ENCODE results near the gene FAM9C.
"Not testable (repeated sequence)": the region's sequence is repeated elsewhere in the genome, so short reads cannot be mapped to it uniquely, and the experiment has no call there.

FAM9C gene

DNA sequence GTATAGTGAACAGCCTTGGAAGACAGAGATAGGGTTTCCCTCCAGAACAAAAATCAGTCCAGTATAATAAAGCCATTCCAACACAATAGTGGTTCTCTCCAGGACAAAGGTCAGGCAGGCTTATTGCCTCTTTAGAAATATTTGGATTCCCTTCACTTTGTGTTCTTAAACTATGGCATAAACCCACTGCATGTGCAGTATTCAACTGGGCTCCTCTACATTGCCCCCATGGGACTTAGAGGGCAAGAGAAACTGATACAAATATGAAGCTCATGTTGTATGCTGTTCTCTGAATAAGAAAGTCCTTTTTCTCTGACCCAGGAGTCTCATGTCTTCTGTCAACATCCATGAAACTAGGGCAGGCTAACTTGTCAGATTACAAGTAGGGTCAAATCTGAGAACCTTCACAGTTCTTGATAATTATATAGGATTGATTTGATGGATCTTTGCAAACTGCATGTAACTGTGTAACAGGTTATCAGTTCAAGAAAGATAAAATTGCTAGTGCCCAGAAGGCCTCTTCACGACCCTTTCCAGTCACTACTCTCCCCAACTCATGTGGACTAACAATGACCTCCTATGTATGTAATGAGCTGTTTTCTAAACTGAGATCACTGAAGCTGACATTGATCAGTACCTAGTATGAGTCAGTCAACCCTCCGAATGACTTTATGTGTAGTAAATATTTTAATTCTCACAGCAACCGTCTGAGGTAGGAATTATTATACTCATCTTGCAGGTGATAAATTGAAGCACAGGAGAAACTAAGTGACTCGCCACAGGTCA lies 31.9 kb upstream of the FAM9C start:
- DNase-seq (ENCODE audit: low read depth) = no peak

DNA sequence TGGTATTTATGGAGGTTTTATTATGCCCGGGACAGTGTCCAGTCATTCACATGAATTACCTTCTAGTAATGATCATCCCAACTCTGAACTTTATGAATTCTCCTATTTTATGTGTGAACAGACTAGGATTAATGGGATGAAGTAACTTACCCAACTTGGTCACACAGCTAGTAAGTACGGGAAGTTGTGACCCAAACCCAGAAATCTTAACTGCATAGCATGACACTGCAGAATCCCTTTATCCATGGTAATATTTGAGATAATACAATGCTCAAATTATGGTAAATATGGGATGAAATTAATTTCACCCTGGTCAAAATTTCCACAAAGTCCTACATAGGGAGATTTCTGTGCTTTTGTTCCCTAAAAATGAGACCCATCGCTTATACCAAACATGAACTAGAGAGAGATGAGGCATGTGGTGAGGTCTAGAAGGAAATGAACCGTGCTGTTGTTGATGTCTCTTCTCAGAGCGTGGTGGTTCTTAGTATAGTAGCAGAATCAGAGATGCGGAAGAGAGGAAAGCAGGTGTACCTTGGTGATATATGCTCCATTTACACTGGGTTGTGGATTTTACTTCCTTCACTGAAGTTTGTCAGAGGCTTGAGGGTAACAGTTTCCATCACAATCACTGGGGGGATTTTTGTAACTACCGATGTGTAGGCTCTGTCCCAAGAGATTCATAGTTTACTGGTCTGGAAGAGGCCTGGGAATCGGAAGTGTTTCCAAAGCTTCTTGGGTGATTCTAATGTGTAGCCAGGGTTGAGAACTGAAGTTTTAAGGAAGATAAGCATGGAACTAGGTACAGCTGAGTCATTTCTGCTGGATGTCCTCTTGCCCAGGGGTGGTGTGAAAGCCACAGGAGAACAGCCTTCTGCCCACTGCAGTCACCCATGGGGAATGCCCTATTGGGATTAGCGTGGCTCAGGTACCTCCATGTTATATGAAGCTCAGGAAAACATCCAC lies 30.2 kb upstream of the FAM9C start:
- no peak for DNase-seq (ENCODE audit: low read depth)

DNA sequence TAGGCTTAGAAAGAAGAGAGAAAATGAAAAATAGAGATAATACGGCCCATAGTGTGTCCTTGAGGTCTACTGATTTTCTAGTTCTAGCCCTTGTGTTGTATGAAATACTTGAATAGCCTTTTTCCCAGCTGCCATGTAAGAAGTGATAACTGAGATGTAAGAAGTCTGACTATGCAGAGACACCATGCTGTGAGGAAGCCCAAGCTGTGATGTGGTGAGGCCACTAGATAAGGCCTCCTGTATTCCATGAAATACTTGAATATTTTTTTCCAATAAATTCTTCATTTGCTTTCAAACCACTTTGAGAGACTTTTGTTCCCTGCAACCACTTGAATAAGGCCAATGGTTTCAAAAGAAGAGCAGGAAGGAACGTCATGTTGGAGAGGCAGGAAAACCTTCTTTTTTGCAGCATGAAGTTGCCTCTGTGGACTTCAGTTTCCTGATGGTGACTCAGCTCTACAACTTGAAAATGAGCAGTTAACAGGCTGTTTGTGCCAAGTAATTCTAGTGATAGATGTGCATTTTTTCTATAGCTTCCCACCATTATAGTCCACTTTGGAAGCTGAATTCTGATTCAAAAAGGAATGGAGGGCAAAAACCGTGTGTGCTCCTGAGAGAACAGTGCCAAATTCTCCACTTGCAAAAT lies 25.5 kb upstream of the FAM9C start:
- DNase-seq (ENCODE audit: low read depth) = no peak

DNA sequence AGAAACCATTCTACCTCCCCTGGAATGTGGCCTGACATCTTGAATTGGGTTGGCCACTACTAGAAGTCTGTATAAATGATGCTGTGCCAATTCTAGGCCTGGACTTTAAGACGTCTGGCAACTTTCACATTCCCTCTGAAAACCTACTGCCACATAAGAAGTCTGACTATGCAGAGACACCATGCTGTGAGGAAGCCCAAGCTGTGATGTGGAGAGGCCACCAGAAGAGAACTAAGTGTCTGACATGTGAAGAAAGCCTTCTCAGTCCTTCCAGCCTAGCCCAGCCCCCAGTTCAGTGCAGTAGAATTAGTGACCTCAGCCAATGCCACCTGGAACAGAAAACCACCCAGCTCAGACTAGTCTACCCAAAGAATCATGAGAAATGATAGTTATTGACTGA lies 24.2 kb upstream of the FAM9C start:
- DNase-seq (ENCODE audit: low read depth) = no peak

DNA sequence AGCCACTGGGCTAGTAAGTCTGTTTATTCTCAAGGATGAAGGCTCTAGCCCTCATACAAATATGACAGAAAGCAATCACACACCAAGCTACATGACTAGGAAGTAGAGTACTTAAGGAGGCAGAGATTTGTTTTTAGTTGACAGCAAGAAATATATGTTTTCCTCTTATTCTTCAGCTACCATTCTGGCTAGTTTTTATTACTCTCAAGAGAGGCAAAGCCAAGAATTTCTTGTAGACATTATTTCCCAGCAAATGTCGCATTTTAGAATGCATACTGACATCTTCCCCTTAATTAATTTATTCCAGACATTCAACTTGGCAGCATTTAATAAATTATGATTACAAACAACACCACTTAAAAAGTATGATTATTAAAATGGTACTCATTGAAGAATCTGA lies 23.4 kb upstream of the FAM9C start:
- no peak for DNase-seq (ENCODE audit: low read depth)

DNA sequence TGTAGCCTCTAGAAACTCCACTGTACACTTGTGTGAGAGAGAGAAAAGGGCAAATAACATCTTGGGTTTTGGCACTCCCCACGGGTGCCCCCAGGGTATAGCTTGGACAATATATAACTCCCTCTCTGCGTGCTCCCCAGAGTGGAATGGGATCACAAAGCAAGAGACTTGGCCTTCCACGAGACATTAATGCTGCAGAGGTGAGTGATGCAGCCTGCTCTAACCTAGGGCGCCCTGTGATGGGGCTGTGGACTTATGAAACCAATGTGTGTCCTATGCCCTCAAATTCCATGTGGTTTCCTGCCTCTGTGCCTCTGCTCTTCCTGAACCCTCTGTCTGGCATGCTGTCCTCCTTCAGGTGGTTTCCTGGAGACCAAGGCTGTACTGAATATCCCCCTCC lies 22.0 kb upstream of the FAM9C start:
- DNase-seq (ENCODE audit: low read depth) = no peak

DNA sequence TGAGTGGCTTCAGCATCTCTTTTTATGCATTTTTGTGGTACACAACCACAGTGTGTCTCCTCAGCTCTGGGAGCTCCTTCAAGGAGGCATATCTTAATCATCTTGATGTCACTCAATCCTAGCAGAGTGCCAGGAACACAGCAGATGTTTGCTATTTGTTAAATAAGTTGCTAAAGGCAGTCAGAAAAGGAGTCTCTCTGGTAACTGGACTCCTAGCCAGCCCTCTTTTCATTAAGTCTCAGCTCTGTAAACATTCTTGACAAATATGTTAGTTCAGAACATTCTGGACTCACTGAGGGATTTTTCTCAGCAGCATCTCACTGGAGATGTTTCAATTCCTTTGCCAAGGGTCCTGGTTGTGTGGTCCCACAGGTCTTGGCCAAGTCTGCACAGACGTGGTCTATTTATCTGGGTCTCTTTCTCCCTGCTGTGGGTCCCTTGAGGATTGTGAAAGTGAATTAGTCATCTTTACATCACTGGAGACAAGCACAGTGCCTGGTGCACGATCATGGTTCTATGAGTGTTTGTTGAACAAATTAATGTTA lies 20.3 kb upstream of the FAM9C start:
- no peak for DNase-seq (ENCODE audit: low read depth)

DNA sequence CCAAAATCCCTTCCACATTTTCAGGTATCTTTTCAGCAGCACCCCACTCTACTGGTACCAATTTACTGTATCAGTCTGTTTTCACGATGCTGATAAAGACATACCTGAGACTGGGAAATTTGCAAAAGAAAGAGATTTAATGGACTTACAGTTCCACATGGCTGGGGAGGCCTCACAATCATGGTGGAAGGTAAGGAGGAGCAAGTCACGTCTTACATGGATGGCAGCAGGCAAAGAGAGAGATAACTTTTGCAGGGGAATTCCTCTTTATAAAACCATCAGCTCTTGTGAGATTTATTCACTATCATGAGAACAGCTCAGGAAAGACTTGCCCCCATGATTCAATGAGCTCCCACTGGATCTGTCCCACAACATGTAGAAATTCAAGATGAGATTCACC lies 18.7 kb upstream of the FAM9C start:
- not testable (repeated sequence) for DNase-seq (ENCODE audit: low read depth)

DNA sequence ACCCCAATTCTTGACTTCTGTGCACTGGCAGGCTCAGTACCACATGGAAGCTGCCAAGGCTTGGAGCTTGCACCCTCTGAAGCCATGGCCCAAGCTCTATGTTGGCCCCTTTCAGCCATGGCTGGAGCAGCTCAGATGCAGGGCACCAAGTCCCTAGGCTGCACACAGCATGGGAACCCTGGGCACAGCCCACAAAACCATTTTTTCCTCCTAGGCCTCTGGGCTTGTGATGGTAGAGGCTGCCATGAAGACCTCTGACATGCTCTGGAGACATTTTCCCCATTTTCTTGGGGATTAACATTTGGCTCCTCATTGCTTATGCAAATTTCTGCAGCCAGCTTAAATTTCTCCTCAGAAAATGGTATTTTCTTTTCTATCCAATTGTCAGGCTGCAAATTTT lies 17.9 kb upstream of the FAM9C start:
- DNase-seq (ENCODE audit: low read depth) = not testable (repeated sequence)

DNA sequence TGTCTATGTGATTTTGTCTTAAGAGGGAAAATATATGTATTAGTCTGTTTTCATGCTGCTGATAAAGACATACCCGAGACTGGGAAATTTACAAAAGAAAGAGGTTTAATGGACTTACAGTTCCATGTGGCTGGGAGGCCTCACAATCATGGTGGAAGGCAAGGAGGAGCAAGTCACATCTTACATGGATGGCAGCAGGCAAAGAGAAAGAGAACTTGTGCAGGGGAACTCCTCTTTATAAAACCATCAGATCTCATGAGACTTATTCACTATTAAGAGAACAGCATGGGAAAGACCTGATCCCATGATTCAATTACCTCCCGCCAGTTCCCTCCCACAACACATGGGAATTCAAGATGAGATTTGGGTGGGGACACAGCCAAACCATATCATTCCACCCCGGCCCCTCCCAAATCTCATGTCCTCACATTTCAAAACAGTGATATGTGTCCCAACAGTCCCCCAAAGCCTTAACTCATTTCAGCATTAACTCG lies 16.8 kb upstream of the FAM9C start:
- DNase-seq (ENCODE audit: low read depth) = not testable (repeated sequence)

DNA sequence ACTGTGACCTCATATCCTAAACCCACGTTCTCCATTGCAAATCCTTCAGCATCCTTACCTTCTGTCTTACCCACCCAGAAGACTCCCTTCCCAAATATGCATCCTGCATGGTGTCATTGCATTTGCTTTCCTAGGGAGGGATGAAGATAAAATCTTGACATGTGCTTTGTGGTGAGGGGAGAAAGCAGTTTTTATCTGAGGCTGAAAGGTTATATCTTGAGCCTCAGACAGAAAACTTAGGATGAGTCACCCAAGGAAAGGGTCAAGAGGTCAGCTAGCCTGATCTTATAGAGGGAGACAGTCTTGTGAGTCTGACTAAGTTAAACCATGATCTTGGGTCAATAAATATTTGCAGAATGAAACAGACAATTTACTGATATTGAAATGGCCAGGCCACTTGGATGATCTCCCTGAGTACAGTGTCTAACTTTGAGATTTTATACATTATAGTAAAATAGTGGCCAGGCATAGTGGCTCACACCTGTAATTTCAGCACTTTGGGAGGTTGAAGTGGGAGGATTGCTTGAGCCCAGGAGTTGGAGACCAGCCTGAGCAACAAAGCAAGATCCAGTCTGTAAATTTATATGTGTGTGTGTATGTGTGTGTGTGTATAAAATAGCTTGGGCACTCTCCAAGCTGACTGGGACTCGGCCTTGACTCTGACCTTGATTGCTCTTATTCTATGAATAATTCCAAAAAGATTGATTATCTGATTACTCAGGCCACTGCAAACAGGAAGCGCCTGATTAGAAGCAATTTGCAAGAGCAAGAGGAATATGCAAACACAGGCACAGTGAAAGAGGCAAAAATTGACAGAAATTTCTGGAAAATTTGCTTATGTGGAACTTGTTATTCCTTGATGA lies 15.4 kb upstream of the FAM9C start:
- no peak for DNase-seq (ENCODE audit: low read depth)

DNA sequence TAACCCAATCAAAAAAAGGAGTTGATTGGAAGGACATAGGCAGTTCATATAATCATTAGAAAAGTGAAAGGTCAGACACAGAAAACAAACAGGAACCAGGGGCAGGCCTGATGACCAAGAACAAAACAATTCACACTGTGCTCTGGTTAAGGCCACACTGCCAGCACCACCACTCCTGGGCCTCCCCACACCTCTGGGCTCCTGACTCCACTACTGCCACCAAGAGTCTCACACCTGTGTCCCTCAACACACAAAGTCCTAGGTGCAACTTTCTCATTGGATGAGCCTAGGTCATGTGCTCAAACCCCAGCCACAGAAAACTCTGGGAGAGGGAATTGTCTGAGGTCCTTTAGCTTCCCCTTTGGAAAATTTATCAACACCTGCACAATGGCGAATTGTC lies 11.1 kb upstream of the FAM9C start:
- no peak for DNase-seq (ENCODE audit: low read depth)

DNA sequence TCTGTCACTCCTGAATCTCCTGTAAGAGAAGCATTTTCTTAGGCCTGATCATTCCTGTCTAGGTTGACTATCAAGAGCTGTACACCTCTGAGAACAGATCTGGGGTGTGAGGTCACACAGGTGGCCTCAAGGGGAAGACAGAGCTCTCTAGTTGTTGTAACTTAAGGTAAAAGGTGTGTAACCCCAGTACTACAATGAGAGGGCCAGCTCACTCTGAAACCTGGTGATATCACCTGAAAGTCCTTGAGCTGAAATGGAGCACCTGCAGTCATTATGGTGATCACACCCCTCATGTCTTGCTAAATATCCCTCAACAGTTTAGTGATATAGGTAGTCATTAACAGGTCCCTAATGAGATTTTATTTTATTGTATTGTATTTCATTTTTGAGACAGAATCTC lies 8.8 kb upstream of the FAM9C start:
- DNase-seq (ENCODE audit: low read depth) = no peak

DNA sequence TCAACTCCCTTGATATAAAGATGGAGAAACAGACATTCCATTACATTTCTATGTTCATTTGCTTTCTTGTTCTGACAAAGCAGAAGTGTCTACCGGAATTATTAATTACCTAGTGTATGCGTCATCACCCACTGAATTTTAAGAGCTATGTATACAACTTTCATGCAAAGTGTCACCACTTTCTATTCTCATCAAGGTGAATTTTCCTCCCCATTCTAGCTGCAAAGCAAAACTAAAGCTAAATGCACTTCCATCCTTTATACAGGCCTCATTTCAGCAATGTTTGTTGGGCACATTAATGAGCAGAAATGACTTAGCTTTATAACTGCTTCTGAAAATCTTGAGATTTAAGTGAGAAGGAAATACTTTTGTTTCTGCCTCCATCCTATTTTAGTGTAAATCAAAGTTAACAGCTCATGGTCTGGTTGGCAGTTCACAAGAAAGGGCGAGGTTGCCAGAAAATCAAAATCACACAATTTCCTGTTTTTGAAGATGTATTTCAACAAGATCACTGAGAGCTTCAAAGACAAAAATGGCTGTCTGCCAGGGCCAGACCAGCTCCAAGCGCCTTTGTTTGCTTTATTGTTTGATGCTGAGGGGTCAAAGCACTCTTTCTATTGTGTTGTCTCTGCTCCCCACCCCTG lies 7.2 kb upstream of the FAM9C start:
- DNase-seq (ENCODE audit: low read depth) = no peak

DNA sequence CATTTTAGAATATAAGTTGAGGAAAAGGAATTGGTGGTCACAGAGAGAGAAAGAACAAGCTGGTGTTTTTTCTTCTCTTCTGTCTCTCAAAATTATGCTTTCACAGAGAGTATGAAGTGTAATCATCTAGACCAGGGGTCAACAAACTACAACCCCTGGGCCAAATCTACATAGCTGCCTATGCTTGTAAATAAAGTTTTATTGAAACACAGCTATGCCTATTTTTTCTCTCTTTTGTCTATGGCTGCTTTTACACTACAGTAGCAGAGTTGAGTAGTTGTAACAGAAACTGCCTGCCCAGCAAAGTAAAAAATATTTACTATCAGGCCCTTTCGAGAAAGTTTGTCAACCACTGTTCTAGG lies 6.7 kb upstream of the FAM9C start:
- DNase-seq (ENCODE audit: low read depth) = no peak

DNA sequence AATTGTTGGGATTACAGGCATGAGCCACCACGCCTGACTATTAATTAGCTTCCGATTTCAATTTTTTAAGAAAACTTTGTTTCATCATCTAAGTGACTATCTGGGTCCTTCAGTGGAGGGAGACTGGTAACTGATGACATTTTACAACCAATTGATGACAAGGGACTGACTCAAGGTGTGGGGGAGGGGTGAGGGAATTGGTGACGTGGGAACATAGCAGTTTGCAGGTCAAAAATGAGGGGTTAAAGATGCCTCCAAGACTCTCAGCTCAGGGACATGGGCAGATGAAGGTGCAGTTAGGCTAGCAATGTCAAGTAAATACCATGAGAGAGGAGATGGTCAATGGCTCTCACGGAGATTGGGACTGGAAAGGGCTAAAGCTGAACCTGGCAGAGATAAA lies 5.7 kb upstream of the FAM9C start:
- DNase-seq (ENCODE audit: low read depth) = no peak

DNA sequence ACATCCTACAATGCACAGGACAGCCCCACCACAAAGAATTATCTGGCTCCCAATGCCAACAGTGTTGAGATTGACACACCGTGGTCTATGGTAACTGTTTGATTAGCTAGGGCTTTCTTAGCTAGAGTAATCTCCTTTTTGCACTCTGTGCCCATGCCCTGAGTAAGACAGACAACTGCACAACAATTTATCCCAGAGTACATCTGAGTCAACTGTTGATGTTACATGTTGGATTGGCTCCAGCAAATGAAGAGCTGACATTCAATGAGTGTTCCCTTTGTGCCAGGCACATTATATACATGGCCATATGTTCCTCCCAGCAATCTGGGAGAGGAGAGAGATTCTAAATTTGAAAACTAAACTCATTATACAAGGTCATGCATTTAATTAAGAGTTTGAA lies 3.9 kb upstream of the FAM9C start:
- no peak for DNase-seq (ENCODE audit: low read depth)

DNA sequence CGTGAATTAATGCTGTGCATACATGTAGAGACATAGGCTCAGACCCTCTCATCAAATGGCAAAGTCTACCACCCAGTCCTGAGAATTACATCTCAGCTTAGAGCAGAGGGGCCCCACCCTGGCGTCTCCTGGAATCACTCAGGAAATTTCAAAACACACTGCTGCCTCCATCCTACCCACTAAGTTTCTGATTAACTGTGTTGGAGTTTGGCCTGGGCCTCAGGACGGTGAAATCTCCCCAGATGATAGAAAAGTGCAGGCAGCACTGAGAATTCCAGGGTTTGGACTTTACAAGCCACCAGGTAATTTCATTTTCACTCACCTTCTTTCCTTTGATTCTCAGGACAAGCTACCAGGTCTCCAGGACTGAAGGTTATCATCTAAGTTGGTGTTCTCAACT lies 3.3 kb upstream of the FAM9C start:
- DNase-seq (ENCODE audit: low read depth) = no peak

DNA sequence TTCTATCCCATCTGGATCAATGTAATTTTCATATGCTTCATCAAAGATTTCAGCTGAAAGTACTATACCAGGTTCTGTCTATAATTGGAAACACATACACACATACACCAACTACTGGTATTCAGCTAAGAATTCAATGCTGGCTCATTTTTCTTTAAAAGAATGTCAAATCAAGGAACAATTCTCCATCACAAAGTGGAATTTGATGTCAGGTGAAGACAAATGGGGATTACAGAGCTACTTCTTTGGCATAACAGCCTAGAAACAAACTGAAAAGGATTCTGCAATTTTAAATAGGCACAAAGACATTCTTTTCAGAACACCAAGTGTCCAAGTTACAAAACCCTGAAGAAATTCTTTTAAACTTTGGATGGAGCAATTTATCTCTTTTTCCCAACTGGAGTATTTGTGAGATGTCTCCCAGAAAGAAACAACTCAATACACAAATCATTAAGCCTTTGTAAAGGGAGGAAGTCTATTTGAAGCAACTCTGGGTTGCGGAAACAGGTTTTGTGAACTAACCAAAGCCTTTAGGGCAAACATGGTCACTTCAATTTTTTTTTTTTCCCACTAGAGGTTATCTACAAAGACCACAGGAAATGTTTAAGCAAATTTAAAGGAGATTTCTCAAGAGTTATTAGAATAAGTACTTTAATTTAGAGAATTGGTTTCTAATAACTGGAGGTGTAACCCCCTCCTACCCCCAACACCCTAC lies 1.9 kb upstream of the FAM9C start:
- no peak for DNase-seq (ENCODE audit: low read depth)

DNA sequence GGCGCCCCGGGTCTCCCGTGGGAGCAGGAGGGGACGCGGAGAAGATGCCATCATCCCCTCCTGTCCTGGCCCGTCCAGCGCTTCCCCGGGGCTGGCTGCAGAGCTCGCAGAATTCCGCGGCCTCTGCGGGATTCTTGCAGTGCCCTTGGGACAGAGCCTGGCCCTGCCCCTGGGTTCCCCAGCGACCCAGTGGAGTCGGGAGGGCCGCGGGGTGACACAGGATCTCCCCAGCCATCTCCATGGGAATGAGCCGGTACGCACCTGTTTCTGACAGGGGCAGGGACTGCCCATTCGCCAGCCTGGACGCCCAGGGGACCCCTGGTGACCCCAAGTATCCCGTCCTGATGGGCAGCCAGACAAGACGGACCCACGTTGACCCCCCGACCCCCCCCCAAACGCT lies 482 bp downstream of the FAM9C start:
- no peak for DNase-seq (ENCODE audit: low read depth)
